GM12878 (cell line): Measurements from ENCODE around the gene LIG3.

Source experiments
- ATF7 ChIP-seq: fragments of 450-650 bp; IDR thresholded peaks from 2 replicates; pipeline ENCODE4 v1.6.1; 2016; ENCODE audit warnings: low read depth, mild to moderate bottlenecking
- BHLHE40 ChIP-seq, 2 experiments: fragments of 450-650 bp in 1 of 2; IDR thresholded peaks; 2 replicates each; pipeline ENCODE4 v1.6.1; 2011 to 2017; ENCODE audit warnings: low read depth in 2 of 2, borderline replicate concordance in 1 of 2, improper control_type of control experiment in 1 of 2, low read length in 1 of 2, mild to moderate bottlenecking in 1 of 2
- POLR2A ChIP-seq: IDR thresholded peaks from 2 replicates; pipeline ENCODE4 v1.6.1; 2011; ENCODE audit warnings: low read depth, mild to moderate bottlenecking, low read length
- TF ChIP-seq, protein P1 (sequence below), 3 experiments: IDR thresholded peaks in 2 of 3; conservative IDR thresholded peaks in 1 of 3; 2 replicates each; pipeline ENCODE4 v1.5.1; 2011; ENCODE audit warnings: low read depth in 3 of 3, low read length in 3 of 3, mild to moderate bottlenecking in 3 of 3, control low read depth in 2 of 3, moderate library complexity in 2 of 3, inconsistent platforms in 1 of 3, mixed read lengths in 1 of 3; ENCODE audit not compliant: control insufficient read depth in 2 of 3, insufficient read depth in 1 of 3; ENCODE audit errors: extremely low read depth in 1 of 3

DNA sequence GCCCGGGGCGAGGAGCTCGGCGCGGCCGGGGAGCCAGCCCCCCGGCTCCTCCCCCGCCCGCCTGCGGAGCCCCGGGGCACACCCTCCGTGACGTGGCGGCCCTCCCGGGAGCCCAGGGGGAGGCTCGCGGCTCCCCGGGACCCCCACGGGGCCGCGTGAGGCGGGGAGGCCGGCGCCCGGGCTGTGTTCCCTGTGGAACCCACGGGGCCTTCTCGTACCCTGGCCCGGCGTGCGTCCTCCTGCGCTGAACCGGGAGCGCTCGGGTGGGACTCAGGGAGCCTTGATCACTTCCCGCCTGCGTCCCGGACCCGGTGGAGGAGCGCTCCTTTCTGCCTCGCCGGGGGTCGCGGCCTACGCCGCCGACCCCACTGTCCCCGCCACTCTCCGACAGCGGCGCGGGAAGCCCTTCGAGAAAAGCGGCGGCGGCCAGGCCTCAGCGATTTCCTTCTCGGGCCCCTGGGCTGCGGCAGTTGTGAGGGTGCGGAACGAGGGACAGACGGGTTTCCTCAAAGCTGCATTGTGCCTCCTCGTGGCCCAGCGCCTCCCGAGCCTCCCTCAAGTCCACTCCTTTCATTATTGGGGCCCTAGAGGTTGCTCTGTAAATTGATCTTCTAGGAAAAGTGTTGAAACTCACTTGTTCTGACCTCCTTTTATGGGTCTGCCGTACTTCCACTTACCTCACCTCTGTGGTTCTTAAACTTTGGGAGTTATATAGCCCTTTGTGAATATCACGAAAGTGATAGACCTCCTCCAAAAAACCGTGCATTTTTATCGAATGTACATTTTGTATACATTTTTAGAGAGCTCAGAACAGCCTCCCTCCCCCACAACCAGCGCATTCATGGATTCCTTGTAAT lies 597 bp downstream of the LIG3 start:
- TF ChIP-seq, protein P1, sequence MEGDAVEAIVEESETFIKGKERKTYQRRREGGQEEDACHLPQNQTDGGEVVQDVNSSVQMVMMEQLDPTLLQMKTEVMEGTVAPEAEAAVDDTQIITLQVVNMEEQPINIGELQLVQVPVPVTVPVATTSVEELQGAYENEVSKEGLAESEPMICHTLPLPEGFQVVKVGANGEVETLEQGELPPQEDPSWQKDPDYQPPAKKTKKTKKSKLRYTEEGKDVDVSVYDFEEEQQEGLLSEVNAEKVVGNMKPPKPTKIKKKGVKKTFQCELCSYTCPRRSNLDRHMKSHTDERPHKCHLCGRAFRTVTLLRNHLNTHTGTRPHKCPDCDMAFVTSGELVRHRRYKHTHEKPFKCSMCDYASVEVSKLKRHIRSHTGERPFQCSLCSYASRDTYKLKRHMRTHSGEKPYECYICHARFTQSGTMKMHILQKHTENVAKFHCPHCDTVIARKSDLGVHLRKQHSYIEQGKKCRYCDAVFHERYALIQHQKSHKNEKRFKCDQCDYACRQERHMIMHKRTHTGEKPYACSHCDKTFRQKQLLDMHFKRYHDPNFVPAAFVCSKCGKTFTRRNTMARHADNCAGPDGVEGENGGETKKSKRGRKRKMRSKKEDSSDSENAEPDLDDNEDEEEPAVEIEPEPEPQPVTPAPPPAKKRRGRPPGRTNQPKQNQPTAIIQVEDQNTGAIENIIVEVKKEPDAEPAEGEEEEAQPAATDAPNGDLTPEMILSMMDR (IDR thresholded peaks at IDR 0.05 in 2 of 3, conservative IDR thresholded peaks at IDR 0.05 in 1 of 3; ENCODE audit: control insufficient read depth in 2 of 3, extremely low read depth in 1 of 3, insufficient read depth in 1 of 3, low read depth in 3 of 3, low read length in 3 of 3), result peak; percentile 18 to 34 (median 26); a peak in 2 of 6 replicates
- TF ChIP-seq POLR2A (peak; percentile 77), ATF7 (no peak), BHLHE40 (IDR thresholded peaks at IDR 0.05; ENCODE audit: borderline replicate concordance in 1 of 2, low read depth in 2 of 2, low read length in 1 of 2) (peak in 1 of 2 experiments; percentile 61; a peak in 1 of 4 replicates)
